MCF 10A (cell line): Measurements from ENCODE around the gene SYNE1. TPM values are rescaled to one million over a fixed set of nuclear protein-coding genes. Genes with fewer than 3 reads are reported as not detected.

Experiments used
- BruUV-seq: library from RNA; stranded (reverse); fragments of 400-500 nt; replicated peaks from 2 replicates; lab custom pipeline; 2021; lab: Mats Ljungman, UMichigan
- CTCF ChIA-PET: fragments of 300-600 bp; sonication (Branson Sonifier 250); formaldehyde crosslinking; extraction: SDS; loops from one replicate; lab custom pipeline; 2021; ENCODE audit warnings: antibody characterized with exemption, inconsistent platforms; lab: Yijun Ruan, JAX
- POLR2A ChIA-PET: fragments of 300-600, 350-650 bp; sonication (Branson Sonifier 250); formaldehyde crosslinking; extraction: SDS; loops from one replicate; lab custom pipeline; 2020; ENCODE audit warnings: antibody characterized with exemption, inconsistent platforms; lab: Yijun Ruan, JAX
- DNase-seq: peaks from one replicate; pipeline ENCODE4 v3.0.0-alpha.2; 2018; ENCODE audit not compliant: unreplicated experiment
- H3K27ac Mint-ChIP-seq: one replicate; pipeline ENCODE4 v1.8.0; 2022; ENCODE audit warnings: mild to moderate bottlenecking, low read depth, mixed read lengths; ENCODE audit not compliant: unreplicated experiment
- H3K27me3 Mint-ChIP-seq: one replicate; pipeline ENCODE4 v1.8.0; 2022; ENCODE audit warnings: mixed read lengths; ENCODE audit not compliant: insufficient read depth, unreplicated experiment
- H3K36me3 Mint-ChIP-seq: one replicate; pipeline ENCODE4 v1.8.0; 2022; ENCODE audit warnings: mild to moderate bottlenecking, moderate library complexity, mixed read lengths; ENCODE audit not compliant: insufficient read depth, unreplicated experiment
- H3K4me1 Mint-ChIP-seq: one replicate; pipeline ENCODE4 v1.8.0; 2022; ENCODE audit warnings: mixed read lengths; ENCODE audit not compliant: insufficient read depth, unreplicated experiment
- H3K4me3 Mint-ChIP-seq: one replicate; pipeline ENCODE4 v1.8.0; 2022; ENCODE audit warnings: mild to moderate bottlenecking, moderate library complexity, mixed read lengths; ENCODE audit not compliant: unreplicated experiment
- H3K9me3 Mint-ChIP-seq: one replicate; pipeline ENCODE4 v1.8.0; 2022; ENCODE audit warnings: mixed read lengths; ENCODE audit not compliant: unreplicated experiment
- CTCF ChIP-seq: fragments of 200-600 bp; IDR thresholded peaks from one replicate; pipeline ENCODE4 v1.8.0; 2022; ENCODE audit warnings: antibody characterized with exemption, mild to moderate bottlenecking; ENCODE audit not compliant: unreplicated experiment
- intact Hi-C: fragments of 100-400 bp; cut with micrococcal nuclease; formaldehyde crosslinking; loops from 2 replicates; pipeline ENCODE4 v1.14.1; 2022
- total RNA-seq: library from RNA; stranded (reverse); gene quantifications from 2 replicates; pipeline ENCODE4 v1.2.3, GENCODE V29; 2022

Gene SYNE1
- total RNA-seq, 1 experiment from 2014 or later = 25.4 TPM

GRCh38 chr6:152368751-152369624 lies 268.2 kb downstream of the SYNE1 start:
- Mint-ChIP-seq H3K27ac (no peak overlapping the region), H3K4me1 (no peaks in the 10 kb centered on the region), H3K27me3 (no peaks in the 10 kb centered on the region), H3K9me3 (no peaks in the 10 kb centered on the region), H3K4me3 (no peak overlapping the region), H3K36me3 (peaks cover 6% of the 10 kb centered on the region)
- TF ChIP-seq CTCF = no peak
- no TSS peak for BruUV-seq
- ChIA-PET CTCF (interaction anchor here (0.5 to 1.1 kb wide), 4 partner anchors 12 to 333 kb away, joined by 3 read pairs; no protein-coding TSS in a partner anchor), POLR2A (interaction anchor here (0.6 to 1.5 kb wide), 3 partner anchors 9 to 1034 kb away, joined by 3 to 5 read pairs (median 3); no protein-coding TSS in a partner anchor)
- no peak for DNase-seq
- intact Hi-C loops = no loop called here

- H3K4me3 Mint-ChIP-seq = no peak overlapping the region
- DNase-seq = no peak
- BruUV-seq = no TSS peak
- CTCF ChIA-PET = interaction anchor here (0.5 to 1.1 kb wide), 2 partner anchors 8 to 890 kb away, joined by 3 to 4 read pairs; no protein-coding TSS in a partner anchor
- peaks cover 10% of the 10 kb centered on the region for H3K36me3 Mint-ChIP-seq
- H3K9me3 Mint-ChIP-seq = no peaks in the 10 kb centered on the region
- no peaks in the 10 kb centered on the region for H3K27me3 Mint-ChIP-seq
- POLR2A ChIA-PET = no interaction called here
- intact Hi-C loops = no loop called here
- no peaks in the 10 kb centered on the region for H3K4me1 Mint-ChIP-seq
- H3K27ac Mint-ChIP-seq = no peak overlapping the region
- TF ChIP-seq CTCF = no peak
Observed at GRCh38 chr6:152364866-152365265, 272.3 kb downstream of the SYNE1 start.

GRCh38 chr6:152360034-152360433 lies 277.1 kb downstream of the SYNE1 start:
- BruUV-seq = no TSS peak
- Mint-ChIP-seq H3K36me3 (peaks cover 13% of the 10 kb centered on the region), H3K4me3 (no peak overlapping the region), H3K9me3 (no peaks in the 10 kb centered on the region), H3K4me1 (peaks cover 5% of the 10 kb centered on the region), H3K27me3 (no peaks in the 10 kb centered on the region), H3K27ac (no peak overlapping the region)
- no peak for TF ChIP-seq CTCF
- intact Hi-C loops = no loop called here
- ChIA-PET POLR2A (no interaction called here), CTCF (interaction anchor here (0.6 to 1.2 kb wide), 7 partner anchors 21 to 954 kb away, joined by 3 to 8 read pairs (median 3); no protein-coding TSS in a partner anchor)
- no peak for DNase-seq

- intact Hi-C loops = loop anchor here (1.0 to 10.0 kb wide), 2 partner anchors 88 to 662 kb away; no protein-coding TSS in a partner anchor
- no TSS peak for BruUV-seq
- Mint-ChIP-seq H3K27me3 (no peaks in the 10 kb centered on the region), H3K27ac (no peak overlapping the region), H3K9me3 (no peaks in the 10 kb centered on the region), H3K4me1 (peaks cover 5% of the 10 kb centered on the region), H3K36me3 (peaks cover 27% of the 10 kb centered on the region), H3K4me3 (no peak overlapping the region)
- POLR2A ChIA-PET = interaction anchor here (1.8 kb wide), 1 partner anchor 55 kb away, joined by 8 read pairs; no protein-coding TSS in a partner anchor
- TF ChIP-seq CTCF = peak; percentile 49
- CTCF ChIA-PET = interaction anchor here (0.7 to 1.5 kb wide), 10 partner anchors 8 to 335 kb away, joined by 3 to 10 read pairs (median 3); no protein-coding TSS in a partner anchor
- peak; percentile 48 for DNase-seq
Observed at GRCh38 chr6:152356662-152357061, 280.5 kb downstream of the SYNE1 start.
